H1 (cell line): ENCODE results near the gene GKAP1. TPM values are rescaled to one million over a fixed set of nuclear protein-coding genes. Genes with fewer than 3 reads are reported as not detected.

Source experiments
- CTCF ChIA-PET: fragments of 300-600 bp; sonication (Branson Sonifier 250); formaldehyde crosslinking; loops from one replicate; lab custom pipeline; 2021; ENCODE audit not compliant: partially characterized antibody; lab: Charles Lee
- POLR2A ChIA-PET: fragments of 300-600 bp; sonication (Branson Sonifier 250); formaldehyde crosslinking; loops from one replicate; lab custom pipeline; 2021; ENCODE audit warnings: inconsistent platforms; ENCODE audit not compliant: partially characterized antibody; lab: Charles Lee
- DNase-seq, 2 experiments: peaks; one replicate each; pipeline versions ENCODE4 v3.0.0 to v3.0.0-alpha.2; 2010 to 2022; ENCODE audit warnings: low spot score in 2 of 2, low read depth in 1 of 2, mixed read lengths in 1 of 2
- FAIRE-seq: peaks from 2 replicates; lab custom pipeline; 2011; peaks lifted over from hg19 to GRCh38; lab: Jason Lieb, UNC
- H2AFZ ChIP-seq: 2 replicates; pipeline ENCODE4 v1.8.1; 2012; ENCODE audit warnings: low read length, inconsistent platforms
- H2AK5ac ChIP-seq: 2 replicates; pipeline ENCODE4 v1.6.1; 2013; ENCODE audit warnings: low read depth, low read length
- H2BK120ac ChIP-seq: replicated peaks from 2 replicates; pipeline ENCODE3; 2013; ENCODE audit warnings: low read depth, low read length, inconsistent platforms
- H2BK12ac ChIP-seq: 2 replicates; pipeline ENCODE4 v1.6.1; 2013; ENCODE audit warnings: low read depth, low read length
- H2BK15ac ChIP-seq: 2 replicates; pipeline ENCODE4 v1.6.1; 2013; ENCODE audit warnings: low read length
- H2BK20ac ChIP-seq: 2 replicates; pipeline ENCODE4 v1.6.1; 2013; ENCODE audit warnings: low read length
- H2BK5ac ChIP-seq: 2 replicates; pipeline ENCODE4 v1.6.1; 2013; ENCODE audit warnings: low read depth, low read length
- H3K14ac ChIP-seq: 2 replicates; pipeline ENCODE4 v1.6.1; 2013; ENCODE audit warnings: inconsistent platforms; ENCODE audit not compliant: insufficient read length
- H3K18ac ChIP-seq: 2 replicates; pipeline ENCODE4 v1.6.1; 2013; ENCODE audit warnings: low read length; ENCODE audit errors: extremely low read depth
- H3K23ac ChIP-seq: 2 replicates; pipeline ENCODE4 v1.6.1; 2013; ENCODE audit warnings: inconsistent platforms; ENCODE audit not compliant: insufficient read length
- H3K23me2 ChIP-seq: 2 replicates; pipeline ENCODE4 v1.6.1; 2013; ENCODE audit warnings: low read depth, low read length
- H3K27ac ChIP-seq: 2 replicates; pipeline ENCODE4 v1.6.1; 2011; ENCODE audit warnings: low read depth, low read length, inconsistent platforms
- H3K27me3 ChIP-seq, 4 experiments: replicated peaks in 1 of 4; 1 replicate in 1 of 4; 2 replicates in 3 of 4; pipeline versions ENCODE4 v1.6.1 to v1.8.1; 2011 to 2013; ENCODE audit warnings: low read length in 3 of 4, mild to moderate bottlenecking in 3 of 4, inconsistent platforms in 2 of 4, mixed read lengths in 2 of 4, moderate library complexity in 1 of 4; ENCODE audit not compliant: control insufficient read depth in 3 of 4, insufficient read depth in 3 of 4; ENCODE audit errors: extremely low read depth in 1 of 4
- H3K36me3 ChIP-seq, 4 experiments: 2 replicates each; pipeline versions ENCODE4 v1.6.1 to v1.8.1; 2011 to 2013; ENCODE audit warnings: mild to moderate bottlenecking in 4 of 4, low read length in 3 of 4, moderate library complexity in 2 of 4, control low read depth in 1 of 4, inconsistent platforms in 1 of 4; ENCODE audit not compliant: insufficient read depth in 4 of 4, control insufficient read depth in 2 of 4
- H3K4ac ChIP-seq: replicated peaks from 2 replicates; pipeline ENCODE3; 2013; ENCODE audit warnings: low read length, low read depth, mixed read lengths, inconsistent platforms; ENCODE audit not compliant: insufficient read length
- H3K4me1 ChIP-seq, 4 experiments: replicated peaks in 1 of 4; 1 replicate in 1 of 4; 2 replicates in 3 of 4; pipeline versions ENCODE4 v1.6.1 to v1.8.1; 2011 to 2013; ENCODE audit warnings: low read length in 3 of 4, inconsistent platforms in 2 of 4, mixed read lengths in 1 of 4; ENCODE audit not compliant: insufficient read depth in 4 of 4, control insufficient read depth in 3 of 4
- H3K4me2 ChIP-seq, 2 experiments: 2 replicates each; pipeline versions ENCODE4 v1.6.1 to v1.8.1; 2011 to 2013; ENCODE audit warnings: low read depth in 2 of 2, low read length in 2 of 2, control low read depth in 1 of 2, inconsistent platforms in 1 of 2, mild to moderate bottlenecking in 1 of 2; ENCODE audit not compliant: insufficient read depth in 1 of 2
- H3K4me3 ChIP-seq, 4 experiments: fragments of 200-600, 300-600 bp in 1 of 4; sonication (generic), shearing (Covaris generic), sonication (Bioruptor Twin) in 1 of 4; 2 replicates each; pipeline versions ENCODE4 v1.5.1 to v1.8.1; 2011 to 2016; ENCODE audit warnings: low read length in 4 of 4, low read depth in 3 of 4, control low read depth in 2 of 4, inconsistent platforms in 2 of 4, mild to moderate bottlenecking in 2 of 4, mixed read lengths in 1 of 4, moderate library complexity in 1 of 4; ENCODE audit not compliant: insufficient read depth in 2 of 4; ENCODE audit errors: extremely low read depth in 1 of 4
- H3K56ac ChIP-seq: replicated peaks from 2 replicates; pipeline ENCODE3; 2013; ENCODE audit warnings: low read depth, mild to moderate bottlenecking, mixed read lengths, low read length, inconsistent platforms; ENCODE audit not compliant: insufficient read length
- H3K79me1 ChIP-seq: 2 replicates; pipeline ENCODE4 v1.6.1; 2013; ENCODE audit warnings: low read depth, low read length, control low read depth
- H3K79me2 ChIP-seq, 2 experiments: 2 replicates each; pipeline versions ENCODE4 v1.6.1 to v1.8.1; 2012 to 2013; ENCODE audit warnings: low read length in 2 of 2, mild to moderate bottlenecking in 2 of 2, inconsistent platforms in 1 of 2; ENCODE audit not compliant: insufficient read depth in 2 of 2, control insufficient read depth in 1 of 2
- H3K9ac ChIP-seq, 4 experiments: replicated peaks in 1 of 4; 1 replicate in 1 of 4; 2 replicates in 3 of 4; pipeline versions ENCODE4 v1.6.1 to v1.8.1; 2011 to 2013; ENCODE audit warnings: low read depth in 3 of 4, low read length in 3 of 4, control low read depth in 2 of 4, mild to moderate bottlenecking in 2 of 4, moderate library complexity in 2 of 4, inconsistent platforms in 1 of 4; ENCODE audit errors: extremely low read depth in 1 of 4
- H3K9me3 ChIP-seq, 2 experiments: 2 replicates each; pipeline versions ENCODE4 v1.6.1 to v1.8.1; 2012 to 2013; ENCODE audit warnings: mild to moderate bottlenecking in 2 of 2, moderate library complexity in 2 of 2, control low read depth in 1 of 2, inconsistent platforms in 1 of 2, low read depth in 1 of 2, low read length in 1 of 2, mixed read lengths in 1 of 2; ENCODE audit not compliant: insufficient read depth in 2 of 2
- H4K20me1 ChIP-seq, 2 experiments: replicated peaks in 1 of 2; 2 replicates each; pipeline versions ENCODE3 to v1.8.1; 2011 to 2013; ENCODE audit warnings: inconsistent platforms in 2 of 2, low read length in 2 of 2, mild to moderate bottlenecking in 1 of 2; ENCODE audit not compliant: insufficient read depth in 2 of 2, control insufficient read depth in 1 of 2
- H4K5ac ChIP-seq: 2 replicates; pipeline ENCODE4 v1.6.1; 2013; ENCODE audit warnings: low read length, low read depth, mixed read lengths, inconsistent platforms; ENCODE audit not compliant: insufficient read length
- H4K8ac ChIP-seq: 2 replicates; pipeline ENCODE4 v1.8.0; 2013; ENCODE audit warnings: mild to moderate bottlenecking, moderate library complexity, low read length, inconsistent platforms; ENCODE audit not compliant: insufficient read depth; ENCODE audit errors: extremely low read depth
- H4K91ac ChIP-seq: replicated peaks from 2 replicates; pipeline ENCODE3; 2013; ENCODE audit warnings: low read length, mixed read lengths, inconsistent platforms; ENCODE audit not compliant: insufficient read length
- EP300 ChIP-seq, 2 experiments: IDR thresholded peaks; 1 replicate in 1 of 2; 2 replicates in 1 of 2; pipeline ENCODE4 v1.6.1; 2011 to 2012; ENCODE audit warnings: low read depth in 2 of 2, low read length in 2 of 2, mild to moderate bottlenecking in 2 of 2, borderline replicate concordance in 1 of 2, inconsistent platforms in 1 of 2, moderate library complexity in 1 of 2
- RXRA ChIP-seq: IDR thresholded peaks from 2 replicates; pipeline ENCODE4 v1.6.1; 2011; ENCODE audit warnings: low read depth, mild to moderate bottlenecking, low read length, moderate library complexity; ENCODE audit not compliant: insufficient read depth
- polyA plus RNA-seq, 7 experiments: library from polyadenylated mRNA; depleted of rRNA in 3 of 7; stranded (reverse) in 5 of 7; unstranded in 2 of 7; fragments of >200 nt in 5 of 7; fragments of 200-250 nt in 2 of 7; gene quantifications; 1 replicate in 5 of 7; 2 replicates in 1 of 7; 4 replicates in 1 of 7; pipeline versions ENCODE4 v1.2.1 to v1.2.3, GENCODE V29; 2011 to 2013; ENCODE audit warnings: missing spikeins in 2 of 7, mixed read lengths in 2 of 7
- total RNA-seq: library from RNA; stranded (reverse); fragmentation: NEBNext Ultra II Directional; extraction: Animal tissue kit (Norgen Biotek cat#: 25700); gene quantifications from 2 replicates; pipeline ENCODE4 v1.2.1, GENCODE V29; 2021

Gene GKAP1
- total and polyA plus RNA-seq, 2 of the 8 experiments (the other 6 are each of a cell fraction or from before 2014, with no cell fraction given), result 0.97 to 5.3 TPM

GRCh38 chr9:83724436-83724835, 93.1 kb downstream of the GKAP1 start:
- no peaks in the 10 kb centered on the region for H3K36me3 ChIP-seq
- no peaks in the 10 kb centered on the region for H3K23me2 ChIP-seq
- no peak overlapping the region for H2BK20ac ChIP-seq
- no peak overlapping the region for H2BK5ac ChIP-seq
- no peaks in the 10 kb centered on the region for H3K4me1 ChIP-seq
- H4K20me1 ChIP-seq, result no peaks in the 10 kb centered on the region
- no peak overlapping the region for H2BK120ac ChIP-seq
- no peaks in the 10 kb centered on the region for H3K27me3 ChIP-seq
- H2BK15ac ChIP-seq, result no peak overlapping the region
- H3K4ac ChIP-seq, result no peak overlapping the region
- FAIRE-seq (no peak), DNase-seq (no peak)
- no peak overlapping the region for H3K56ac ChIP-seq
- no peak overlapping the region for H3K4me2 ChIP-seq
- no peak for TF ChIP-seq EP300 (IDR thresholded peaks at IDR 0.05; ENCODE audit: borderline replicate concordance in 1 of 2, low read depth in 2 of 2, low read length in 2 of 2)
- no peak for TF ChIP-seq RXRA
- no peak overlapping the region for H4K91ac ChIP-seq
- H2AFZ ChIP-seq, result no peak overlapping the region
- H3K14ac ChIP-seq, result no peak overlapping the region
- H3K4me3 ChIP-seq, result no peak overlapping the region
- no peak overlapping the region for H3K27ac ChIP-seq
- H4K8ac ChIP-seq, result no peak overlapping the region
- H3K9me3 ChIP-seq, result peaks cover 0 to 4% of the 10 kb centered on the region in 2 experiments; a peak in 1 of 4 replicates
- H3K9ac ChIP-seq, result no peak overlapping the region
- no peak overlapping the region for H4K5ac ChIP-seq
- no peaks in the 10 kb centered on the region for H3K79me1 ChIP-seq
- ChIA-PET POLR2A (no interaction called here), CTCF (interaction anchor here (0.6 to 0.9 kb wide), 2 partner anchors 512 to 1404 kb away, joined by 3 to 4 read pairs; no protein-coding TSS in a partner anchor)
- no peaks in the 10 kb centered on the region for H3K79me2 ChIP-seq
- no peak overlapping the region for H3K18ac ChIP-seq
- H2BK12ac ChIP-seq, result no peak overlapping the region
- H2AK5ac ChIP-seq, result no peak overlapping the region
- no peak overlapping the region for H3K23ac ChIP-seq
